Panc1 (cell line): ENCODE measurements around the gene ROR1.

ENCODE experiments used
- POLR2AphosphoS5 ChIP-seq: IDR thresholded peaks from 2 replicates; pipeline ENCODE4 v1.6.1; 2012; ENCODE audit warnings: mild to moderate bottlenecking, low read depth, low read length, moderate library complexity
- SIN3A ChIP-seq: IDR thresholded peaks from 2 replicates; pipeline ENCODE4 v1.6.1; 2012; ENCODE audit warnings: low read depth, mild to moderate bottlenecking, low read length, moderate library complexity, borderline replicate concordance; ENCODE audit not compliant: insufficient read depth
- TCF7L2 ChIP-seq: IDR thresholded peaks from 2 replicates; pipeline ENCODE4 v1.6.1; 2011; ENCODE audit warnings: mild to moderate bottlenecking, low read depth, low read length, inconsistent platforms
- TF ChIP-seq, protein P1 (sequence below): fragments of 450-650 bp; IDR thresholded peaks from 2 replicates; pipeline ENCODE4 v1.5.1; 2017; ENCODE audit warnings: mild to moderate bottlenecking
- TF ChIP-seq, protein P2 (sequence below), 2 experiments: IDR thresholded peaks; 2 replicates each; pipeline ENCODE4 v1.6.1; 2011 to 2012; ENCODE audit warnings: low read depth in 2 of 2, control low read depth in 1 of 2, low read length in 1 of 2, mild to moderate bottlenecking in 1 of 2, moderate library complexity in 1 of 2; ENCODE audit not compliant: insufficient read depth in 1 of 2

GRCh38 chr1:63885899-63886298, 112.1 kb downstream of the ROR1 start:
- TF ChIP-seq, protein P1, sequence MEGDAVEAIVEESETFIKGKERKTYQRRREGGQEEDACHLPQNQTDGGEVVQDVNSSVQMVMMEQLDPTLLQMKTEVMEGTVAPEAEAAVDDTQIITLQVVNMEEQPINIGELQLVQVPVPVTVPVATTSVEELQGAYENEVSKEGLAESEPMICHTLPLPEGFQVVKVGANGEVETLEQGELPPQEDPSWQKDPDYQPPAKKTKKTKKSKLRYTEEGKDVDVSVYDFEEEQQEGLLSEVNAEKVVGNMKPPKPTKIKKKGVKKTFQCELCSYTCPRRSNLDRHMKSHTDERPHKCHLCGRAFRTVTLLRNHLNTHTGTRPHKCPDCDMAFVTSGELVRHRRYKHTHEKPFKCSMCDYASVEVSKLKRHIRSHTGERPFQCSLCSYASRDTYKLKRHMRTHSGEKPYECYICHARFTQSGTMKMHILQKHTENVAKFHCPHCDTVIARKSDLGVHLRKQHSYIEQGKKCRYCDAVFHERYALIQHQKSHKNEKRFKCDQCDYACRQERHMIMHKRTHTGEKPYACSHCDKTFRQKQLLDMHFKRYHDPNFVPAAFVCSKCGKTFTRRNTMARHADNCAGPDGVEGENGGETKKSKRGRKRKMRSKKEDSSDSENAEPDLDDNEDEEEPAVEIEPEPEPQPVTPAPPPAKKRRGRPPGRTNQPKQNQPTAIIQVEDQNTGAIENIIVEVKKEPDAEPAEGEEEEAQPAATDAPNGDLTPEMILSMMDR, result no peak
- TF ChIP-seq, protein P2, sequence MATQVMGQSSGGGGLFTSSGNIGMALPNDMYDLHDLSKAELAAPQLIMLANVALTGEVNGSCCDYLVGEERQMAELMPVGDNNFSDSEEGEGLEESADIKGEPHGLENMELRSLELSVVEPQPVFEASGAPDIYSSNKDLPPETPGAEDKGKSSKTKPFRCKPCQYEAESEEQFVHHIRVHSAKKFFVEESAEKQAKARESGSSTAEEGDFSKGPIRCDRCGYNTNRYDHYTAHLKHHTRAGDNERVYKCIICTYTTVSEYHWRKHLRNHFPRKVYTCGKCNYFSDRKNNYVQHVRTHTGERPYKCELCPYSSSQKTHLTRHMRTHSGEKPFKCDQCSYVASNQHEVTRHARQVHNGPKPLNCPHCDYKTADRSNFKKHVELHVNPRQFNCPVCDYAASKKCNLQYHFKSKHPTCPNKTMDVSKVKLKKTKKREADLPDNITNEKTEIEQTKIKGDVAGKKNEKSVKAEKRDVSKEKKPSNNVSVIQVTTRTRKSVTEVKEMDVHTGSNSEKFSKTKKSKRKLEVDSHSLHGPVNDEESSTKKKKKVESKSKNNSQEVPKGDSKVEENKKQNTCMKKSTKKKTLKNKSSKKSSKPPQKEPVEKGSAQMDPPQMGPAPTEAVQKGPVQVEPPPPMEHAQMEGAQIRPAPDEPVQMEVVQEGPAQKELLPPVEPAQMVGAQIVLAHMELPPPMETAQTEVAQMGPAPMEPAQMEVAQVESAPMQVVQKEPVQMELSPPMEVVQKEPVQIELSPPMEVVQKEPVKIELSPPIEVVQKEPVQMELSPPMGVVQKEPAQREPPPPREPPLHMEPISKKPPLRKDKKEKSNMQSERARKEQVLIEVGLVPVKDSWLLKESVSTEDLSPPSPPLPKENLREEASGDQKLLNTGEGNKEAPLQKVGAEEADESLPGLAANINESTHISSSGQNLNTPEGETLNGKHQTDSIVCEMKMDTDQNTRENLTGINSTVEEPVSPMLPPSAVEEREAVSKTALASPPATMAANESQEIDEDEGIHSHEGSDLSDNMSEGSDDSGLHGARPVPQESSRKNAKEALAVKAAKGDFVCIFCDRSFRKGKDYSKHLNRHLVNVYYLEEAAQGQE (IDR thresholded peaks at IDR 0.05; ENCODE audit: insufficient read depth in 1 of 2, low read depth in 2 of 2, low read length in 1 of 2), result no peak
- no peak for TF ChIP-seq POLR2AphosphoS5
- no peak for TF ChIP-seq SIN3A
- TF ChIP-seq TCF7L2, result no peak
